ENCODE data around the gene NLRP1. TPM values are rescaled to one million over a fixed set of nuclear protein-coding genes. Genes with fewer than 3 reads are reported as not detected.
A peak's percentile ranks its signal among the peaks of the same experiment; 100 is the strongest.

Gene NLRP1
- total and polyA plus RNA-seq, 10 of the 15 experiments (the other 5 are each of a cell fraction or from before 2014, with no cell fraction given) = 2.8 to 21.8 (median 11.9) TPM

DNA sequence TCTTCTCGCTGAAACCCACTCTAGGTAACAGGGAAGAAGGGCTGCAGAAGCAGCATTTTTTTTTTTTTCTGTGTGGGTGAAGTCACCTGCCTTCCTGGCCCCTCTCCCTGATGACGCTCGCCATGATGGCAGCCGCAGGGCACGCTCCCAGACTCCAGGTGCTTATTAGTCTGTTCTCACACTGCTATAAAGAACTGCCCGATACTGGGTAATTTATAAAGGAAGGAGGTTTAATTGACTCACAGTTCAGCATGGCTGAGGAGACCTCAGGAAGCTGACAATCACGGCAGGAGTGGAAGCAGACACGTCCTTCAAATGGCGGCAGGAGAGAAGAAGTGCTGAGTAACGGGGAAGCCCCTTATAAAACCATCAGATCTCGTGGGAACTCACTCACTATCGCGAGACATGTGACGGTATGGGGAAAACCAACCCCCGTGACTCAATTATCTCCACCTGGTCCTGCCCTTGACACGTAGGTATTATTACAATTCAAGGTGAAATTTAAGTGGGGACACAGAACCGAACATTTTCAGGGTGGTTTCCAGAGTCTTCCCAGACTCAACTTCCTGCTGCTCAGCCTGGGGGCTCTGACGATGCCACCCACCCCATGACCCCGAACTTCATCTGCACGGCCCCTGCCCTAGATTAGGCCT, 34.9 kb upstream of the NLRP1 start:
- ChIA-PET POLR2A (no interaction called here), RAD21 (ENCODE audit: unreplicated experiment) (no interaction called here), CTCF (no interaction called here), SMC1A (ENCODE audit: uncharacterized antibody, unreplicated experiment) (no interaction called here)
- in situ Hi-C loops (cut with MboI) (no loop called here), intact Hi-C loops (cut with micrococcal nuclease; ENCODE audit: unreplicated experiment) (no loop called here)
- no peaks in the 10 kb centered on the region for H3K36me3 ChIP-seq (ENCODE audit: control insufficient read depth in 2 of 2, insufficient read depth in 2 of 2, low read length in 1 of 2)
- peak; percentile 37 for DNase-seq (ENCODE audit: low read depth, low spot score)
- H3K9me3 ChIP-seq (replicated peaks; ENCODE audit: control insufficient read depth, insufficient read depth, low read length) = peaks cover 2% of the 10 kb centered on the region; the same call in 1 of the 3 replicates
- no peak for ATAC-seq
- no peak overlapping the region for H3K27ac ChIP-seq (ENCODE audit: control insufficient read depth, insufficient read depth)
- no peaks in the 10 kb centered on the region for H4K20me1 ChIP-seq (ENCODE audit: control insufficient read depth, insufficient read depth)
- 35% methylated on average over 20 of the region's 20 CpGs for WGBS (ENCODE audit: insufficient coverage, insufficient replicate concordance, low lambda C conversion rate, missing lambda C conversion rate)
- H3K79me2 ChIP-seq (ENCODE audit: control insufficient read depth, insufficient read depth, low read length) = no peaks in the 10 kb centered on the region
- no peak overlapping the region for H3K4me2 ChIP-seq (ENCODE audit: control insufficient read depth, insufficient read depth)
- peak overlapping the region; percentile 50; the same call in 1 of the 2 replicates for H3K4me3 ChIP-seq
- no peaks in the 10 kb centered on the region for H3K27me3 ChIP-seq (replicated peaks in 1 of 2; ENCODE audit: control insufficient read depth in 2 of 2, insufficient read depth in 2 of 2, low read length in 1 of 2)
- BruUV-seq (replicated peaks) = no TSS peak
- H3K4me1 ChIP-seq (ENCODE audit: control insufficient read depth, insufficient read depth, low read length) = no peaks in the 10 kb centered on the region
- H2AFZ ChIP-seq (ENCODE audit: control insufficient read depth, low read depth, low read length) = no peak overlapping the region; the same call in 1 of the 2 replicates
- FAIRE-seq = peak; percentile 31
- no peak overlapping the region for H3K9ac ChIP-seq (ENCODE audit: control insufficient read depth, insufficient read depth, low read length)
- TF ChIP-seq CBX5 (IDR thresholded peaks at IDR 0.05; ENCODE audit: low read depth) = no peak
- TF ChIP-seq RB1 (IDR thresholded peaks at IDR 0.05; ENCODE audit: borderline replicate concordance) = no peak
- TF ChIP-seq GATAD2B (conservative IDR thresholded peaks at IDR 0.05; ENCODE audit: low read depth) = no peak
- TF ChIP-seq PRDM15 (CRISPR knock-in tag; IDR thresholded peaks at IDR 0.05) = no peak
- peak; percentile 88 for TF ChIP-seq CHD2 (IDR thresholded peaks at IDR 0.05; ENCODE audit: borderline replicate concordance, low read depth, low read length)
- no peak for TF ChIP-seq IKZF2 (IDR thresholded peaks at IDR 0.05)
- TF ChIP-seq ZSCAN29 (IDR thresholded peaks at IDR 0.05) = no peak
- TF ChIP-seq YY1 (IDR thresholded peaks at IDR 0.05; ENCODE audit: low read depth, low read length) = peak; percentile 58
- TF ChIP-seq KLF5 (IDR thresholded peaks at IDR 0.05; ENCODE audit: partially characterized antibody) = no peak
- no peak for TF ChIP-seq IRF4 (IDR thresholded peaks at IDR 0.05; ENCODE audit: low read depth, low read length)
- TF ChIP-seq SMAD5 (IDR thresholded peaks at IDR 0.05; ENCODE audit: low read depth) = no peak
- TF ChIP-seq YBX1 (IDR thresholded peaks at IDR 0.05) = no peak
- no peak for TF ChIP-seq CBX3 (IDR thresholded peaks at IDR 0.05; ENCODE audit: borderline replicate concordance, low read depth)
- no peak for TF ChIP-seq ASH2L (IDR thresholded peaks at IDR 0.05; ENCODE audit: borderline replicate concordance, low read depth)
- no peak for TF ChIP-seq NFIC (IDR thresholded peaks at IDR 0.05; ENCODE audit: low read depth, low read length)
- peak; percentile 60 for TF ChIP-seq POLR2A (IDR thresholded peaks at IDR 0.05; ENCODE audit: low read depth, low read length)
- no peak for TF ChIP-seq RAD51 (IDR thresholded peaks at IDR 0.05)
- TF ChIP-seq ZBTB33 (IDR thresholded peaks at IDR 0.05) = no peak
- no peak for TF ChIP-seq BMI1 (IDR thresholded peaks at IDR 0.05; ENCODE audit: borderline replicate concordance)
- peak; percentile 59; the same call in 1 of the 2 replicates for TF ChIP-seq BRCA1 (IDR thresholded peaks at IDR 0.05; ENCODE audit: low read depth, low read length)
- peak; percentile 88 for TF ChIP-seq POLR2AphosphoS5 (IDR thresholded peaks at IDR 0.05; ENCODE audit: low read length)
- TF ChIP-seq WRNIP1 (IDR thresholded peaks at IDR 0.05; ENCODE audit: borderline replicate concordance, low read depth, low read length) = no peak
- TF ChIP-seq EP300 (IDR thresholded peaks at IDR 0.05; ENCODE audit: borderline replicate concordance in 1 of 2, control insufficient read depth in 1 of 2, low read depth in 2 of 2, low read length in 2 of 2) = no peak
